Measurements from ENCODE around the gene CNPPD1.

The CNPPD1 gene

GRCh38 chr2:219178377-219179175 lies 1.9 kb upstream of the CNPPD1 start:
- no peak for TF ChIP-seq CTCF (IDR thresholded peaks at IDR 0.05; ENCODE audit: low read depth, low read length, missing control alignments)
- DNase-seq = peak; percentile 12
- Histone ChIP-seq H3K27me3 (replicated peaks) (no peaks in the 10 kb centered on the region), H3K36me3 (replicated peaks) (peaks cover 32% of the 10 kb centered on the region), H3K4me3 (ENCODE audit: low read depth, low read length) (peak overlapping the region; percentile 84), H3K27ac (peak overlapping the region; percentile 90)
- in situ Hi-C loops (cut with HindIII; ENCODE audit: low pct_ligation_motif_present, low sequenced_read_pairs) = no loop called here

GRCh38 chr2:219177552-219178376 lies 1.0 kb upstream of the CNPPD1 start, which contains the start of gene RETREG2:
Gene RETREG2 (plus strand): TSS chr2:219178275. CDS start chr2:219178353, 78 bp downstream.
- Histone ChIP-seq H3K27me3 (replicated peaks) (no peaks in the 10 kb centered on the region), H3K36me3 (replicated peaks) (peaks cover 28% of the 10 kb centered on the region), H3K4me3 (ENCODE audit: low read depth, low read length) (peak within 1 kb of the TSS; percentile 84), H3K27ac (peak within 1 kb of the TSS; percentile 90)
- in situ Hi-C loops (cut with HindIII; ENCODE audit: low pct_ligation_motif_present, low sequenced_read_pairs) = no loop called here
- TF ChIP-seq CTCF (IDR thresholded peaks at IDR 0.05; ENCODE audit: low read depth, low read length, missing control alignments) = peak; percentile 22
- peak; percentile 78 for DNase-seq

GRCh38 chr2:219175928-219176817 lies 552 bp downstream of the CNPPD1 start:
- peak overlapping the region; percentile 84 for H3K4me3 ChIP-seq (ENCODE audit: low read depth, low read length)
- in situ Hi-C loops (cut with HindIII; ENCODE audit: low pct_ligation_motif_present, low sequenced_read_pairs) = no loop called here
- TF ChIP-seq CTCF (IDR thresholded peaks at IDR 0.05; ENCODE audit: low read depth, low read length, missing control alignments) = no peak

GRCh38 chr2:219175486-219175885 lies 1.2 kb downstream of the CNPPD1 start:
- in situ Hi-C loops (cut with HindIII; ENCODE audit: low pct_ligation_motif_present, low sequenced_read_pairs) = no loop called here
- TF ChIP-seq CTCF (IDR thresholded peaks at IDR 0.05; ENCODE audit: low read depth, low read length, missing control alignments) = no peak
- Histone ChIP-seq H3K27me3 (replicated peaks) (no peaks in the 10 kb centered on the region), H3K36me3 (replicated peaks) (peaks cover 16% of the 10 kb centered on the region), H3K27ac (no peak overlapping the region), H3K4me3 (ENCODE audit: low read depth, low read length) (no peak overlapping the region)
- no peak for DNase-seq

More at GRCh38 chr2:219175928-219176817, 552 bp downstream of the CNPPD1 start:
- peak; percentile 19 for DNase-seq
- Histone ChIP-seq H3K27ac (peak overlapping the region; percentile 90), H3K27me3 (replicated peaks) (no peaks in the 10 kb centered on the region), H3K36me3 (replicated peaks) (peaks cover 19% of the 10 kb centered on the region)

- TF ChIP-seq CTCF (IDR thresholded peaks at IDR 0.05; ENCODE audit: low read depth, low read length, missing control alignments) = no peak
- no peaks in the 10 kb centered on the region for H3K27me3 ChIP-seq (replicated peaks)
- H3K4me3 ChIP-seq (ENCODE audit: low read depth, low read length) = no peak overlapping the region
- peaks cover 16% of the 10 kb centered on the region for H3K36me3 ChIP-seq (replicated peaks)
- no peak overlapping the region for H3K27ac ChIP-seq
- no peak for DNase-seq
- in situ Hi-C loops (cut with HindIII; ENCODE audit: low pct_ligation_motif_present, low sequenced_read_pairs) = no loop called here
Measured at GRCh38 chr2:219174801-219175200, 1.9 kb downstream of the CNPPD1 start.

Data from brain microvascular endothelial cell (primary cell).